Measurements from ENCODE around the gene PTK7.
A peak's percentile ranks its signal among the peaks of the same experiment; 100 is the strongest.

PTK7 gene

GRCh38 chr6:43091020-43091419 is 14.9 kb downstream of the PTK7 start:
- Histone ChIP-seq H3K79me2 (ENCODE audit: insufficient read depth, low read length) (peaks cover 76% of the 10 kb centered on the region), H2AFZ (ENCODE audit: low read length) (no peak overlapping the region), H4K20me1 (ENCODE audit: insufficient read depth, low read length, poor library complexity, severe bottlenecking) (peaks cover 17% of the 10 kb centered on the region), H3K9ac (ENCODE audit: low read depth, low read length, poor library complexity, severe bottlenecking) (no peak overlapping the region), H3F3A (ENCODE audit: low read depth) (no peaks in the 10 kb centered on the region), H3K4me1 (ENCODE audit: insufficient read depth, low read length, poor library complexity, severe bottlenecking) (peaks cover 26% of the 10 kb centered on the region), H3K9me3 (ENCODE audit: insufficient read depth, low read depth, low read length) (no peaks in the 10 kb centered on the region), H3K4me3 (ENCODE audit: low read length, poor library complexity, severe bottlenecking) (no peak overlapping the region), H3K36me3 (ENCODE audit: insufficient read depth, low read length) (no peaks in the 10 kb centered on the region), H3K27me3 (ENCODE audit: insufficient read depth, low read length, poor library complexity, severe bottlenecking) (no peaks in the 10 kb centered on the region), H3K4me2 (ENCODE audit: low read depth, low read length, poor library complexity, severe bottlenecking) (no peak overlapping the region), H3K9me2 (replicated peaks; ENCODE audit: low read depth, low read length) (no peaks in the 10 kb centered on the region)
- TF ChIP-seq CTCF (conservative IDR thresholded peaks at IDR 0.05; ENCODE audit: low read length): no peak
- no peak for TF ChIP-seq EZH2phosphoT487 (IDR thresholded peaks at IDR 0.05; ENCODE audit: borderline replicate concordance)

- Histone ChIP-seq H3K4me3 (ENCODE audit: low read length, poor library complexity, severe bottlenecking) (no peak overlapping the region), H3K27me3 (ENCODE audit: insufficient read depth, low read length, poor library complexity, severe bottlenecking) (no peaks in the 10 kb centered on the region), H3F3A (ENCODE audit: low read depth) (no peaks in the 10 kb centered on the region), H3K9me3 (ENCODE audit: insufficient read depth, low read depth, low read length) (no peaks in the 10 kb centered on the region), H4K20me1 (ENCODE audit: insufficient read depth, low read length, poor library complexity, severe bottlenecking) (peaks cover 17% of the 10 kb centered on the region), H3K79me2 (ENCODE audit: insufficient read depth, low read length) (peaks cover 76% of the 10 kb centered on the region), H3K36me3 (ENCODE audit: insufficient read depth, low read length) (no peaks in the 10 kb centered on the region), H3K4me1 (ENCODE audit: insufficient read depth, low read length, poor library complexity, severe bottlenecking) (peaks cover 22% of the 10 kb centered on the region), H3K4me2 (ENCODE audit: low read depth, low read length, poor library complexity, severe bottlenecking) (no peak overlapping the region), H2AFZ (ENCODE audit: low read length) (no peak overlapping the region), H3K9me2 (replicated peaks; ENCODE audit: low read depth, low read length) (no peaks in the 10 kb centered on the region), H3K9ac (ENCODE audit: low read depth, low read length, poor library complexity, severe bottlenecking) (no peak overlapping the region)
- TF ChIP-seq CTCF (conservative IDR thresholded peaks at IDR 0.05; ENCODE audit: low read length) (no peak), EZH2phosphoT487 (IDR thresholded peaks at IDR 0.05; ENCODE audit: borderline replicate concordance) (no peak)
Observed at GRCh38 chr6:43091436-43091991, 15.4 kb downstream of the PTK7 start.

GRCh38 chr6:43092635-43093034 is 16.5 kb downstream of the PTK7 start:
- Histone ChIP-seq H2AFZ (ENCODE audit: low read length) (no peak overlapping the region), H3K9ac (ENCODE audit: low read depth, low read length, poor library complexity, severe bottlenecking) (no peak overlapping the region), H3K9me3 (ENCODE audit: insufficient read depth, low read depth, low read length) (no peaks in the 10 kb centered on the region), H3K9me2 (replicated peaks; ENCODE audit: low read depth, low read length) (no peaks in the 10 kb centered on the region), H3K4me2 (ENCODE audit: low read depth, low read length, poor library complexity, severe bottlenecking) (peak overlapping the region; percentile 22), H3K27me3 (ENCODE audit: insufficient read depth, low read length, poor library complexity, severe bottlenecking) (no peaks in the 10 kb centered on the region), H4K20me1 (ENCODE audit: insufficient read depth, low read length, poor library complexity, severe bottlenecking) (peaks cover 14% of the 10 kb centered on the region), H3F3A (ENCODE audit: low read depth) (no peaks in the 10 kb centered on the region), H3K4me3 (ENCODE audit: low read length, poor library complexity, severe bottlenecking) (no peak overlapping the region), H3K36me3 (ENCODE audit: insufficient read depth, low read length) (no peaks in the 10 kb centered on the region), H3K79me2 (ENCODE audit: insufficient read depth, low read length) (peaks cover 76% of the 10 kb centered on the region), H3K4me1 (ENCODE audit: insufficient read depth, low read length, poor library complexity, severe bottlenecking) (peaks cover 21% of the 10 kb centered on the region)
- TF ChIP-seq CTCF (conservative IDR thresholded peaks at IDR 0.05; ENCODE audit: low read length): no peak
- no peak for TF ChIP-seq EZH2phosphoT487 (IDR thresholded peaks at IDR 0.05; ENCODE audit: borderline replicate concordance)
